Measurements from ENCODE around the gene GNG12. TPM values are rescaled to one million over a fixed set of nuclear protein-coding genes. Genes with fewer than 3 reads are reported as not detected.

The GNG12 gene
- total RNA-seq, 2 donors from 2014 or later = 77.1 to 131 TPM

- DNase-seq = no peak
- Histone ChIP-seq H3K36me3 (no peaks in the 10 kb centered on the region), H3K27ac (peak overlapping the region; percentile 76), H3K4me3 (no peak overlapping the region), H3K27me3 (no peaks in the 10 kb centered on the region), H3K9ac (ENCODE audit: low read depth in 2 of 2, low read length in 2 of 2) (peak overlapping the region in 1 of 2 donors; percentile 62), H3K4me1 (peaks cover 13% of the 10 kb centered on the region), H3K9me3 (no peaks in the 10 kb centered on the region)
- no peak for TF ChIP-seq CTCF (IDR thresholded peaks at IDR 0.05)
- intact Hi-C loops (cut with DNase I) = no loop called here
Observed at GRCh38 chr1:67711158-67711854, 122.0 kb downstream of the GNG12 start.

GRCh38 chr1:67710417-67710816 lies 122.8 kb downstream of the GNG12 start:
- Histone ChIP-seq H3K9me3 (no peaks in the 10 kb centered on the region), H3K4me1 (peaks cover 13% of the 10 kb centered on the region), H3K9ac (ENCODE audit: low read depth in 2 of 2, low read length in 2 of 2) (peak overlapping the region in 1 of 2 donors; percentile 30), H3K4me3 (no peak overlapping the region), H3K36me3 (no peaks in the 10 kb centered on the region), H3K27ac (peak overlapping the region; percentile 76), H3K27me3 (no peaks in the 10 kb centered on the region)
- no peak for TF ChIP-seq CTCF (IDR thresholded peaks at IDR 0.05)
- DNase-seq = no peak
- intact Hi-C loops (cut with DNase I) = no loop called here

- Histone ChIP-seq H3K9ac (ENCODE audit: low read depth in 2 of 2, low read length in 2 of 2) (no peak overlapping the region), H3K9me3 (no peaks in the 10 kb centered on the region), H3K4me3 (no peak overlapping the region), H3K27ac (no peak overlapping the region), H3K27me3 (no peaks in the 10 kb centered on the region), H3K36me3 (no peaks in the 10 kb centered on the region), H3K4me1 (peaks cover 13% of the 10 kb centered on the region)
- DNase-seq = peak; percentile 74
- intact Hi-C loops (cut with DNase I) = no loop called here
- no peak for TF ChIP-seq CTCF (IDR thresholded peaks at IDR 0.05)
Observed at GRCh38 chr1:67708606-67709005, 124.7 kb downstream of the GNG12 start.

GRCh38 chr1:67705735-67706453 lies 127.4 kb downstream of the GNG12 start:
- no peak for DNase-seq
- no peak for TF ChIP-seq CTCF (IDR thresholded peaks at IDR 0.05)
- H3K9me3 ChIP-seq = no peaks in the 10 kb centered on the region
- no peak overlapping the region for H3K27ac ChIP-seq
- H3K4me3 ChIP-seq = no peak overlapping the region
- peaks cover 2% of the 10 kb centered on the region for H3K4me1 ChIP-seq
- H3K9ac ChIP-seq (ENCODE audit: low read depth in 2 of 2, low read length in 2 of 2) = no peak overlapping the region
- no peaks in the 10 kb centered on the region for H3K27me3 ChIP-seq
- no peaks in the 10 kb centered on the region for H3K36me3 ChIP-seq
- intact Hi-C loops (cut with DNase I) = no loop called here

- TF ChIP-seq CTCF (IDR thresholded peaks at IDR 0.05) = no peak
- H3K9me3 ChIP-seq = no peaks in the 10 kb centered on the region
- no peaks in the 10 kb centered on the region for H3K27me3 ChIP-seq
- no peaks in the 10 kb centered on the region for H3K4me1 ChIP-seq
- no peak for DNase-seq
- no peaks in the 10 kb centered on the region for H3K36me3 ChIP-seq
- H3K4me3 ChIP-seq = no peak overlapping the region
- H3K27ac ChIP-seq = no peak overlapping the region
- intact Hi-C loops (cut with DNase I) = no loop called here
- no peak overlapping the region for H3K9ac ChIP-seq (ENCODE audit: low read depth in 2 of 2, low read length in 2 of 2)
Observed at GRCh38 chr1:67704351-67704750, 128.9 kb downstream of the GNG12 start.
